Spleen (tissue), 11 donors: Measurements from ENCODE around the gene DUOXA1. TPM values are rescaled to one million over a fixed set of nuclear protein-coding genes. Genes with fewer than 3 reads are reported as not detected.
A peak's percentile ranks its signal among the peaks of the same experiment; 100 is the strongest.

Experiments
- DNase-seq: peaks from one replicate; pipeline ENCODE4 v3.0.0-alpha.2; 2020
- H3K27ac ChIP-seq, 8 donors: fragments of 200-600 bp; sonication (generic) in 7 of 8; 1 replicate in 4 of 8; 2 replicates in 4 of 8; pipeline versions ENCODE4 v1.5.0 to v1.8.0; 2016 to 2021; ENCODE audit warnings: inconsistent platforms in 4 of 8, mild to moderate bottlenecking in 4 of 8, moderate library complexity in 1 of 8
- H3K27me3 ChIP-seq, 7 donors: fragments of 200-600 bp; sonication (generic) in 6 of 7; replicated peaks in 1 of 7; 1 replicate in 4 of 7; 2 replicates in 3 of 7; pipeline versions ENCODE4 v1.5.0 to v1.8.0; 2016 to 2021; ENCODE audit warnings: inconsistent platforms in 3 of 7, mild to moderate bottlenecking in 1 of 7
- H3K36me3 ChIP-seq, 6 donors: fragments of 200-600 bp; sonication (generic) in 5 of 6; 1 replicate in 4 of 6; 2 replicates in 2 of 6; pipeline versions ENCODE4 v1.5.0 to v1.8.0; 2016 to 2021; ENCODE audit warnings: inconsistent platforms in 2 of 6
- H3K4me1 ChIP-seq, 6 donors: fragments of 200-600 bp; sonication (generic) in 5 of 6; 1 replicate in 3 of 6; 2 replicates in 3 of 6; pipeline versions ENCODE4 v1.5.0 to v1.8.0; 2016 to 2021; ENCODE audit warnings: inconsistent platforms in 3 of 6
- H3K4me3 ChIP-seq, 8 donors: fragments of 200-600 bp; sonication (generic) in 7 of 8; 1 replicate in 4 of 8; 2 replicates in 4 of 8; pipeline versions ENCODE4 v1.5.0 to v1.8.0; 2016 to 2021; ENCODE audit warnings: inconsistent platforms in 4 of 8, mild to moderate bottlenecking in 4 of 8, moderate library complexity in 2 of 8
- H3K9me3 ChIP-seq, 8 donors: fragments of 200-600 bp; sonication (generic) in 7 of 8; 1 replicate in 4 of 8; 2 replicates in 4 of 8; pipeline versions ENCODE4 v1.5.0 to v1.8.0; 2016 to 2021; ENCODE audit warnings: inconsistent platforms in 4 of 8
- CTCF ChIP-seq, 11 experiments: fragments of 200-600 bp in 7 of 11; fragments of 450-650 bp in 4 of 11; sonication (generic) in 4 of 11; IDR thresholded peaks in 8 of 11; conservative IDR thresholded peaks in 3 of 11; 1 replicate in 7 of 11; 2 replicates in 4 of 11; pipeline versions ENCODE4 v1.4.0 to v1.8.0; 2016 to 2021; ENCODE audit warnings: antibody characterized with exemption in 11 of 11, inconsistent platforms in 4 of 11, mild to moderate bottlenecking in 1 of 11
- POLR2A ChIP-seq, 3 donors: fragments of 450-650 bp; IDR thresholded peaks; one replicate each; pipeline ENCODE4 v1.5.1; 2017; ENCODE audit warnings: antibody characterized with exemption in 3 of 3, mild to moderate bottlenecking in 1 of 3
- POLR2AphosphoS5 ChIP-seq, 3 donors: sonication (generic); formaldehyde crosslinking; IDR thresholded peaks; one replicate each; pipeline ENCODE4 v1.5.1; 2017; ENCODE audit warnings: antibody characterized with exemption in 3 of 3
- WGBS, 5 donors: extraction: QIAGEN DNeasy Blood & Tissue Kit in 3 of 5; methylation state at CpG; one replicate each; pipeline versions ENCODE4 v1.1.5 to v1.1.7; 2013 to 2018; 5-methylcytosine and 5-hydroxymethylcytosine counted together
- intact Hi-C: fragments of 100-400 bp; cut with DNase I; formaldehyde crosslinking; loops from one replicate; pipeline ENCODE4 v1.15.0; 2023; ENCODE audit warnings: low total_unique reads
- polyA plus RNA-seq, 3 donors: library from polyadenylated mRNA; stranded (reverse); fragments of 200-250 nt; gene quantifications; one replicate each; pipeline ENCODE4 v1.2.1, GENCODE V29; 2013
- total RNA-seq, 7 donors: library from RNA; depleted of rRNA in 3 of 7; stranded (reverse); fragments of >200 nt in 3 of 7; fragmentation: NEBNext Ultra II Directional in 4 of 7; extraction: Animal tissue kit (Norgen Biotek cat#: 25700) in 4 of 7; gene quantifications; one replicate each; pipeline versions ENCODE4 v1.1.0 to v1.2.1, GENCODE V29; 2016 to 2021
- donor health status: healthy with polysubstance abuse.
- donor health status: DM: no; HTN: no; CAD: no; lungs with moderate emphysema.
- donor health status: DM: no; HTN: no; CAD: no.
- donor health status: Bipolar disorder and iron deficiency.
- donor health status: healthy.
- donor health status: DM: no; HTN: no; CAD: no.
- donor health status: DM: yes; HTN: yes; CAD: no.

DUOXA1 gene
- total and polyA plus RNA-seq, 10 donors: 0.03 to 0.38 (median 0.10) TPM; not detected in 5

DNA sequence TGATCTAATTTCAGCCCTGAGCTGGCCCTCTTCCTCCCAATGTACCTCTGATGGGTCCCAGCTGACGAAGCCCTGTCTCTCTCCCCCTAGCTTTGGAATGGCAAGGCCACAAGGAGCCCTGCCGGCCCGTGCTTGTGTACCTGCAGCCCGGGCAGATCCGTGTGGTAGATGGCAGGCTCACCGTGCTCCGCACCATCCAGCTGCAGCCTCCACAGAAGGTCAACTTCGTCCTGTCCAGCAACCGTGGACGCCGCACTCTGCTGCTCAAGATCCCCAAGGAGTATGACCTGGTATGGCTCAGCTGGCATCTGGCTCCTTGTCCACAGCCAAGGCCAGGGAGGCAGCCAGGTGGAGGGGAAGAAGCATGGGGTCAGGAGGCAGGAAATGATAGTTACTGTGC, 14.3 kb upstream of the DUOXA1 start:
- no peak for DNase-seq
- 83 to 87% (median 85%) methylated on average over 10 to 11 of the region's 11 CpGs for WGBS, 5 donors
- intact Hi-C loops: no loop called here

DNA sequence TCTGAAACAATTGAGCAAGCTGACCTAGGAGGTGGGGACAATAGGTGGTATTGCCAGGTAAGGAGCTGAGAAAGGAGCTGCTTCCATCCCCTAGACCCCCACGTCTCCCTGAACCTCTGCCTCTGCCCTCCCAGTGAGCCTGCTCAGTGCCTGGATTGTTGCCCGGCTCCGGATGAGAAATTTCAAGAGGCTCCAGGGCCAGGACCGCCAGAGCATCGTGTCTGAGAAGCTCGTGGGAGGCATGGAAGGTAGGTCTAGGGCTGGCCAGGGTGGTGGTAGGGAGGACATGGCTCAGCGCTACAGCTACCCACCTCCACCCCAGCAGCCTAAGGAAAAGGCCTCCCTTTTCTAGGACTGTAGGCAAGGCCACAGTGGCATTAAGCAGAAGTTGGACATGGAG, 13.4 kb upstream of the DUOXA1 start:
- Histone ChIP-seq H3K27me3 (peaks cover 0 to 15% (median 0%) of the 10 kb centered on the region in 7 donors), H3K36me3 (no peaks in the 10 kb centered on the region), H3K9me3 (no peaks in the 10 kb centered on the region), H3K4me1 (no peaks in the 10 kb centered on the region), H3K27ac (no peak overlapping the region), H3K4me3 (no peak overlapping the region)
- TF ChIP-seq POLR2AphosphoS5 (IDR thresholded peaks at IDR 0.05): no peak
- TF ChIP-seq POLR2A (IDR thresholded peaks at IDR 0.05): no peak
- TF ChIP-seq CTCF (IDR thresholded peaks at IDR 0.05 in 8 of 11, conservative IDR thresholded peaks at IDR 0.05 in 3 of 11): no peak
- DNase-seq: no peak
- WGBS, 5 donors: 80 to 93% (median 89%) methylated on average over 3 to 7 of the region's 7 CpGs
- intact Hi-C loops: no loop called here

More for the DNA sequence above, 14.3 kb upstream of the DUOXA1 start:
- Histone ChIP-seq H3K9me3 (no peaks in the 10 kb centered on the region), H3K4me3 (no peak overlapping the region), H3K27me3 (peaks cover 0 to 13% (median 0%) of the 10 kb centered on the region in 7 donors), H3K4me1 (no peaks in the 10 kb centered on the region), H3K27ac (no peak overlapping the region), H3K36me3 (no peaks in the 10 kb centered on the region)
- no peak for TF ChIP-seq CTCF (IDR thresholded peaks at IDR 0.05 in 8 of 11, conservative IDR thresholded peaks at IDR 0.05 in 3 of 11)
- peak in 1 of 3 donors; percentile 29 for TF ChIP-seq POLR2AphosphoS5 (IDR thresholded peaks at IDR 0.05)

- DNase-seq: peak; percentile 47
- intact Hi-C loops: no loop called here
- no peak overlapping the region for H3K27ac ChIP-seq
Measured at GRCh38 chr15:45141386-45141785, 11.7 kb upstream of the DUOXA1 start.

More at GRCh38 chr15:45141386-45141785, 11.7 kb upstream of the DUOXA1 start:
- no peak for TF ChIP-seq CTCF (IDR thresholded peaks at IDR 0.05 in 8 of 11, conservative IDR thresholded peaks at IDR 0.05 in 3 of 11)
- no peak for TF ChIP-seq POLR2A (IDR thresholded peaks at IDR 0.05)
- TF ChIP-seq POLR2AphosphoS5 (IDR thresholded peaks at IDR 0.05): no peak
- 69 to 82% (median 75%) methylated on average over 4 to 5 of the region's 5 CpGs for WGBS, 5 donors
- Histone ChIP-seq H3K36me3 (no peaks in the 10 kb centered on the region), H3K27me3 (peaks cover 0 to 29% (median 6%) of the 10 kb centered on the region in 7 donors), H3K9me3 (no peaks in the 10 kb centered on the region), H3K4me1 (peaks cover 0 to 2% (median 0%) of the 10 kb centered on the region in 6 donors), H3K4me3 (no peak overlapping the region)
